HG03469 (cell line): ENCODE data around the gene MUSK.

Experiments
- ATAC-seq: cut with Tn5 transposase; IDR thresholded peaks from one replicate; pipeline ENCODE4 v1.9.1; 2021; ENCODE audit warnings: mild to moderate bottlenecking, moderate library complexity, moderate number of reproducible peaks; ENCODE audit not compliant: unreplicated experiment

MUSK gene

DNA sequence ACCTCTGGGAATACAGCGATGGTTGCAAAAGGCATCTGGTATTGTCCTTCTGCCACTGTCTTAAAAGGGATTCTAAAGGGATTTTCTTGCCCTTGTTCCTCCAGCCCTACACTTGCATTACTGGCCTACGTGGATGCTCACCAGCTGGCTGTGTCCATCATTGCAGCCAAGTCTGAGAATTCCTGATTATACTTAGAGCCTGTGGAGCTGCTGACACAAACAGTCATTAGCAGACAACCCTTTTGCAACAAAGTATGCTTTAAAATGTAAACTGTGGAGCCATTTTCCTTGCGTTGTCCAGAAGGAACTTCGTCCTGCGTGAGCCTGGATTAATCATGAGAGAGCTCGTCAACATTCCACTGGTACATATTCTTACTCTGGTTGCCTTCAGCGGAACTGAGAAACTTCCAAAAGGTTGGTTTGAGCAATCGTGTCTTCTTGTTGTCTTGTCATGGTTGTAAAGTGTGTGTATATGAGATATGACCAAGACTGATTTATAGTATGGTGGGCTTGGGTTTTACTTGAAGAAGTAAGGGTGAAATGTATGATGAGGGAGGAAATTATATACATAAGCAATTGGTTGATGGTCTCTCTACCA, at the start of gene MUSK:
Gene MUSK (plus strand): TSS at position 222 of the 598 bp plus-strand sequence. CDS start 114 bp downstream, at position 336.
- no peak for ATAC-seq

DNA sequence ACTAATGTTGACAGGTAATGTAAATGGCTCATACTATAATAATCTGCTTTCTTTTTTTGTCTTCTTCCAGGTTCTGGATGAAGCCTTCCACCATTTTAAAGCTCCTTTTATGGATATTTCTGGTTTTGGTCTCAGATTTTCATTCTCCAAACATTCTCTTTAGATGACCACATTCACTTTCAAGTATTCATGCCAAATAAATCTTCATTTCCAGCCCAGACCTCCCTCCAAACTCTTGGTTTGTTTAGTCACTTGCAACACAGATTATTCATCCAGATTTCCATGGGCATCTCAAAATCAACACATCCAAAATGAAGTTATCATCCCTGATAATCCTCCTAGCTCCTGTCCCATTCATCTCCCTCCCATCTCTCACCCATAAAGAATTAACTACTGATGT, 48.8 kb upstream of the MUSK start:
- no peak for ATAC-seq

DNA sequence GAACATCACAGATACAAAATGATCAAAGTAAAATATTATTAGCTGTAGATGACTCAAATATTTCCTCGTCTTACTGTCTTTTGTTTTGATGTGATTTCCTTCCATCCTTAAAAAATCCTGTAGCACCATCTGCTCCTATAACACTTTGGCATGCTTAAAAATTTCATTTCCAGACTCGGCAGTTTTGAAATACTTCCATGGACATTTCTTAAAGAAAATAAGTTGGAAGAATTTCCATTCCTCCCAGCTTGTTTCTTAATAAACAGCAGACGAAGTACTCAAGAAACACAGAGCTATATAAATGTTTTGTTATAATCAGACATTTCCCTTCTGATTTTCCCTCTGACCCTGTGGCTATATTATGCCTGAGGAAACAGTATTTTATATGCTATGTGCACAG, 47.9 kb upstream of the MUSK start:
- no peak for ATAC-seq

DNA sequence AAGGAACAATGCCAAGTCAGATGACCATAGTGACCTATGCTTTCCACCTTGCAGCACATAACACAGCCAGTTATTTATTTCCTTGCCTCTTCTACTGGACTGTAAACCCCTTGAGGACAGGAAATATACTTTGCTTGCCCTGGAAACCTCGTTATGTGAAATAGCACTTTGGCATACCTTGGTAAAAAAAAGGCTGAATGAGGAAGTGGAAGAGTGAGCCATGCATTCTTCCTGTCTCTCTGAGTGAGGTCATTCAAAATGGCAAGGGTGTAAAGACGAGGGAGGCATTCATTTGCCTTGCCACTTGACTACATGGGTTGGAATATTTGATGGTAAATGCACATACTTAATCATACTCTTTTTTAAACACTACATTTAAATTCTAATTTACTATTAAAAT, 46.2 kb upstream of the MUSK start:
- no peak for ATAC-seq

DNA sequence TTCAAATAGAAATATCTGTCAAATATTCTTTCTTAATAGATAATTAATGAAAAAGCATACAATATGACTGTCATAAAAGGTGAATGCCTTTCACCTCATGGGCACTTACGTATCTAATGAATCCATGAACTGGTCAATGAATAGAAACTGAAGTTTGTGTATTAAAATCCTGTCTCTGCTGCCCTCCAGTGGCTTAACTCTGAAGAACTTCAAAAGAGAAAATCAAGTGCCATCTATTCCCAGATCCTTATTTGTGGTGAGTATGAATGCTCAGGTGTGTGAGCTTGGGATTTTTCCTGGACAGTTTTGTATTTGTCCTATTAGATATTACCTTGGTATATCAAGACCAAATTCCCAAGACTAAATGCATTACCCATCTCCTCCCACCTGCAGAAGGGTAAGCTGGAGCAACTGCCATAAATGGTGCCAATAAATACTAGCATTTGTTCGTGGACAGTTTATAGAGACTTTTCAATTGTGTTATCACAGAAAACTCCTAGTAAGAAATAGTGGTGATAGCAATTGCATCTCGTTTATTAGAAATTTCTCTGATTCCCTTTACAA, 45.0 kb upstream of the MUSK start:
- ATAC-seq: no peak

DNA sequence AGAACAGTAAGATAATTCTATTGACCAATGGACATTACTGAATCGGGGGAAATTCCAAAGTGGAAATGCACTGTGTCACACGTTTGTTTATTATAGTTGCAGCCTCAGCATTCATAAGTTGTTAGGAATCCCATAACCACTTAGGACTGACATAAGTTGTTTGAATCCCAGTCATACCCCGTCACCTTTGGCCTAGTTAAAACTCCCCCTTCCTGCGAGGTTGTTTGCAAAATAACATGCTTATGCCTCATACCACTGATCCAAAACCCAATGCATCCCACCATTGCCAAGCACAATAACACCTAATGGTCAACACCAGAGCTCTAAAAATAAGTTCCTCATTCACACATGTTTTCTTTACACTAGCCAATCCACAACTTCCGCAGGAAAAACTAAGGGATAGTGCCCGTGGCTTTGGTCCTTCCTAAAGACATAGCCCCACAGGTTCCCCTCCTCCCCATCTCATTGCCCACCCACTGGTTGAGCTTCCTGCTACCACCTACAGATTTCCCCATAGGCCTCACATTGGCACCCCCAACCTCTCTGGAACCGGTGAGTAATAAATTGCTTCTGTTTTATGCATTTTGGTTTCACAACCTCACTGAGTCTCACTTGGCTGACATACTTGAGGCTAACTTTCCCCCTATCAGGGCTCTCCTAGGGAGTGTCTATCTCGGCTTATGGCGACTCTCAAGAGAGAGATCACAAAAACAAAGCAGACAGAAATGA, 42.3 kb upstream of the MUSK start:
- ATAC-seq: peak; percentile 94

DNA sequence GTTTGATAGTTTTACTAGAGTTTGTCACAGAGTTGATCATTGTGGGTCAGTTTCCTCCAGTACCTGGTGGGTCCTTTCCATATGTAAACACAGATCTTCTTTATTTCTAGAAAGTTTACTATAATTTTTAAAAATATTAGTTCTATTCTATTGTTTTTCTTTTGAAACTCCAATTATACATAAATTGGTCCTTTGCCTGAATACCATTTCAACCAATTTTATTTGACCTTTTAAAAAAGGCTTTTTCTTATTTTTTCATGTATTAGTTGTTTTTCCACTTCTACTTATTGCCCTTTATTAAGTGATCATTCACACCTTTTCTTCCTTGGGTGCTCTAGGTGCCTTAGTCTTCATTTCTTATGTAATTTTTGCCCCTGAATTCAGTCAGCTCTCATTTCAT, 33.0 kb upstream of the MUSK start:
- no peak for ATAC-seq

DNA sequence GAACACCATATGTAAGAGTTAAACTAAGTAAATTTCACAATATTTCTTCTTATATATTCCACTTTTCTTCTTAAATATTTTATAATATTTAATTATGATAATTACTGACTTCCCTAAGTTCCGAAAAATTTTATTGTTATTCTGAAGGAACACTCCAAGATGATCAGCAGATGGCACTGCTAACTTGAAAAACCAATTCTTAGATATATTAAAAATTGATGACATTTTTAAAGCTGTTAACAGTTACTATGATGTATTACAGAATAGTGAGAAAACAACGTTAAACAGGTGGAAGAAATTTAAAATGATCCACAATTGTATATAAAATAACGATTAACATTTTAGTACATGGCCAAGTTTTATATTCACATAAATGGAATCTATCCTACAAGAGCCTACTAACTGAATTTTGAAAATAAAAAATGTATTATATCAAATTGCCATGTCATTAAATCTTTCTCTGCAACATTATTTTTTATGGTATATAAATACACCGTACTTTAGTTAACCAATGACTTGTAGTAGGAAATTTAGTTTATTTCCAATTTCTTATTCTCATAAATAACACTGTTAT, 30.1 kb upstream of the MUSK start:
- no peak for ATAC-seq

DNA sequence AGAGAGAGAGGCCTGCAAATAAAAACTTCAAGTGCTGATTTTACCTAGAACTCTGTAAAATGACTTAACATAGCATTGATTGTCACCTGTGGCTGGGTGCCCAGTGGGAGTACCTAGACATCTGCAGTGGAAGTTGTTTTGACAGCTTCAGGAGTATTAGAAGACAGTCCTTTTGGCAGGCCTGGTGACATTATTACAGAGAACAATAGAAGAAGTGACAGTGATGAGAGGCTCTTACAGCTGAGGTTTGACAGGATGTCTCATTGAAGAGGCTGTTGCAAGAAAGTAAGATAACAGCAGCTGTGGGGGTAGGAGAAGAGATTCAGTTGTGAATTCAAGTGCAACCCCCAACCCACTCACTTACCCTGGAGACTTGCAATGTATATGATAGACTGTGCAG, 27.9 kb upstream of the MUSK start:
- no peak for ATAC-seq

DNA sequence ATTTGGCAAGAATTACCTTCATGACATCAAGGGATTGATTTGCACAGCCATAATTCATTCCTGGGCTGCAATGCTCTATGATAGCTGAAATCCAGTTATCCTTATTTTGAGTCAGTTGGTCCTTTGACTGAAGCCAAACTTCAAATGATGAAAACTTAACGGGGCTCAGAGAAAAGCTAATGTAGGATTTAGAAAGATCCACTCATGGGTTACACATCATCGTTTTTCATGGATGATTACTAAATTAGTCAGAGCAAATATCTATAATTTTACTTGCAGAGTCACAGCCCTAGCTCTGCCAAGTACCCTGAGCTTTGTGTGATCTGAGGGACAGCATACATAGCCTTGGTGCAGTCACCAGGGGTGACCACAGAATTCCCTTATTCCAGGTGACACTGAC, 27.3 kb upstream of the MUSK start:
- ATAC-seq: no peak

DNA sequence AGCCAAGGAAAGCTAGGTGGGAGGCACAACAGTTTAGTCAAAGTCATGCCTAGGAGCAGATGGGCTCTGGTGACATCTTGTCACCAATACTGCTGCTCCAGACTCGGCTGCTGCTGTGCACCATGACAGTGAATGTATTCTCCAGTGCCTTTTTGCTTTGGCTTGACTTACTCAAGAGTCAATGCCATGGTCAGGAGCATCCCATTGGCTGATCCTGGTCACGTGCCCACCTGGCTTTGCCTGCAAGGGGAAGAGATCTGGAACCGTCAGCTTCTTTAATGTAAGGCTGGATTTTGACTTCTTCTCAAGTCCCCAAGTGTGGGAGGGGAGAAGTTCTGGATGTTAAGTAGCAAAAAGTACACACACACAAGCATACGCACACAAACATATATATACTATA, 19.9 kb upstream of the MUSK start:
- ATAC-seq: no peak

DNA sequence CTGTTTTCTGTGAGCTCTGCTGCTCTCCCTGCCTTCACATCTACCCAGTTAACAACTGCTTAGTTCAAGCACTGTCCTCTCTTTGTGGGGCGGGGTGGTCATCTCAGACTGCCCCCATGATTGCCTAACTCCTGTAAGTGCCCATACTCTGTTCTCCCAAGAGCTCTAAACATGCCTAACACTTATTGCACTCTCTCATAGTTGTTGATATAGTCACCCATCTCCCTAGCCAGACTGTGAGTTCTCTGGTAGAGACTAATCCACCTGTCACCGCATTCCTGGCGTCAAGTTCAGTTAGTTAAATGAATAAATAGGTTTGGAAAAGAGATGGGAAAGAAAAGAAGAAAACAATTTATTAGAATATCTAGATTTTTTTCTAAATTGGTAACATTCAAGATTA, 18.3 kb upstream of the MUSK start:
- ATAC-seq: no peak

DNA sequence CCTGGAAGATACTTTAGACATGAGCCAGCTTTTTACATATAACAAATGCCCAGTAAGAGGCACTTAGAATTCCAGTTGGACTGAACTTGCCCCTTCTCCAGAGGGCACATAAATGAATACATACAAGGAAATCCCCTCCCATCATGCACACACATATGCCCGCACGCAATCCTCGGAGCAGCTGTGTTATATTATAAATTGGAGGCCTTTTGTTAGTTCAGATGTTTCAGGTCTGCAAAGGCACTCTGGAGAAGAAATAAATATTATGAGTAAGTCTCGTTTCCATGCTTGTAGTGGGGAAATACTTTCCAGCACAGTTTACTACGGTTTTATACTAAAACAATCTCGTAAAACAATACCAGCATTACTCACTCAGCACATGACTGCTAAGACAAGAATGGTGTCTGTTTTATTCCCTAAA, 17.6 kb upstream of the MUSK start:
- no peak for ATAC-seq

DNA sequence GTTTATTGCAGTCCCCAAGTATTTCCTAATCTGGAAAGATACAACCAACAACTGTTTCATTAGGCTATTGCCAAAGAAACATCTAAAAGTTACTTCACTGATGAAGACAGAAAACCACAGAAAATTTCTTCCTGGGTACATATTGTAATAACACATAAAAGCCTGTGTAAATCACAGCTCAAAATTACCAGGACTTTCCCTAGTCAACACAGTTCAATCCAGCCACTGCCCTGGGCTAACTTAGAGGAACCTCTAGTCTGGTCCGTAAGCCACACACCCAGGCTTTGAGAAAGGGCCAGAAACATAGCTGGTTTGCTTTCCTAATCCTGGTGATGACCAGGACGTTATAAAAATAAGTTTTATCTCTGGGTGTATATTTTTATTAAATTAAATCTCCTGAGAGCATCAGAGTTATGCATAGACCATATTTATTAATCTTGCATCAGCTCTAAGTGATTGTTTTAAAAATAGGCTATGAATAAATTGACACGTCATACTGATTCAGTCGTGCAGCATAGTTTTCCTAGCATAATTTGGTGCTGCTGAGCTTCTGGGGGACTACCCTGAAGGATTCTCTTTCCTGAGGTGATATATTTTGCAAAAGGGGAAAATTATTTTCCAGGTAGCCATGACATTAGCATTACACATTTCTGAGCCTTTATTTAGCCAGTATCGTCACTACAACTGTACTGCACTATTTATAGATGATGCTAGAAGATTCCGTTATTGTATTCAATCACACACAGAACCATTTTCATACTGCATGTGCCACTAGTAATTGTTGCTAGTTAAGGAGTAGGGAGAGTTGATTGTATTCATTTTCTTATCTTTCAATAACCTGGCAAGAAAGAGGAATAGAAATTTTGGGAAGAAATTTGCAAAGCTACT, 12.6 kb upstream of the MUSK start:
- ATAC-seq: no peak

DNA sequence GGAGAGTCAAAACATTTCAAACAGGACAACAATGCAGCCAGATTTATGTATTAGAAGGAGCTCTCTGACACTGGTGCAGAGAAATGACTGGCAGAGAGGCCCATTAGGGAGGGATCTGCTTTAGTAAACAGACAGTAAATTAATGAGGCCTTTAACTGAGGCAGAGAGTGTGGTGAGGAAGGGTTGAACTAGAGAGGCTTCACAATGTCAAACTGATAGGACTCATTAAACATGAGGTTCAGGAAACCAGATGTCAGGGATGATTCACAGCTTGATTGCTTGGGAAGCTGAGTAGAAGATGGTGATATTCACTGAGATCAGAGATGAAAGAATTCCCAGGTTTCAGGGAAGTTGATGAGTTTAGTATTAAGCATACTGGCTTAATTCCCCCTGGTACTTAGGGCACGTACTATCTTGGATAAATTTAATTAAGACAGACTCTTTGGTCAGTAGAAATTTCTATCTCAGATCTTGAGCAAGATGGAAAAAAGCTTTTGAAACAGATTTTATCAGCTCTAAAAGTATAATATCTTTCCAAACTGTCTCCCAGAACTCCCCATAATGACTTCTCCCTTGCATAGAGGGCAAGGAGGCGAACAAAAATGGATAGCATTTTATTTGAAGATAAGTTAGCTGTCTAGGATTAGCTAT, 8.6 kb upstream of the MUSK start:
- ATAC-seq: no peak

DNA sequence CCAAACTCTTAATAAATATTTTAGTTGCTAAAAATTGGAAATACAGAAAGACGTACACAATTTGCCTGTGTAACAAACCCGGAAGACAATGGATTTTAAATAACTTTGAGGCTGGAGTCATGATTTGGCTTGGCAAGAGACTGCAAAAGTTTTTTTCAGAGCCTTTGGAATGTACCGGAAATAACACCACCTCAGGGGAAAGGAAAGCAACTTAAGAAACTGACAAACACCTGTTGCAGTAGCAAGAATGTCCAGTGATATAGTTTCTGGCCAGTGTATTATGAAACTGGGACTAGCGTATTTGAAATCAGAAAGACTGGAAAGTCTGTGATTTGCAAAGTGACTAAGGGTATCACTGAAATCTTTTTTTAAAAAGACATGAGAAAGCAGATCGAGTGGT, 842 bp downstream of the MUSK start:
- no peak for ATAC-seq

DNA sequence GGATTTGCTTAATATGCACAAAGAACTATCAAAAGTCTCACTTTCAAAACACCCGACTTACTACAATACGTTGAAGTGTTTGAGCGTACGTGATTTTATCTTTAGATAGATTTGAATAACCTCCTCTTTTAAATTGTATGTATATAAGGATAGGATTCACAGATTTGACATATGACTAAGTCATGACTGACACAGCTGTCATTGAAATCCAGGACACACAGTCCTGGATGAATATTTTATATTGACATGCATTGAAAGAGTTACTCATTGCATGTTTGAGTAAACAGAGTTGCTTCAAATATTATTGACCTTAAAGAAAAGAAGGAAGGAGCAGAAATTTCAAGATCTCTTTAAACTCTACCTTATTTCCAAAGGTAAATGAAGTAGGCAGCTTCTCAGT, 3.3 kb downstream of the MUSK start:
- ATAC-seq: no peak

DNA sequence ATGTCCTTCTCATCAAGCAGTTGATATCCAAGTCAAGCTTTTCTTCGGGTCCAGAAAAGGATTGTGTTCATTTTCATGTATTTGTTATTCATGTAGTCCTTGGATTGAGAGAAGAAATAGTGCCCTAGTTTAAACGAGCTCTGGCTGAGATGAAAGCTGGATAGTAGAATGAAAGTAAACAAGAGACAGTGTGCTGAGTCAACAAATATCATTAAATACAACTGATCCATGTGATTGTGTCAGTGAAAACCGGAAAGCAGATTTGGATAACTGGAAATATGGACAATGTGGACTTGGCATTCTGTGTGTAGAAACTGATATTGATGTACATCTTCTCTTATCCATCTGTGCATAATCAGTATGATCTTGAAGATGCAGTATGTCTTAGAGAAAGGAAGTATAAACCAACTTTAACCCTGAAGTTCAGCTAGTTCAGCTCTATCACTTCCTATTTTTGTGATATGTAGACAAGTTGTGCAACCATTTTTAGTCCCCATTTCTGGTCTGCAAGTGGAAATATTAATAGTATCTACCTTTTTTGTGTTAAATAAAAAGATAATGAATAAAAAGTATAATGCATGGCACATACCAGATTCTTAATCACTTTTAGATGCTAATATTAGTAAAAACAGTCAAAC, 4.4 kb downstream of the MUSK start:
- ATAC-seq: no peak

DNA sequence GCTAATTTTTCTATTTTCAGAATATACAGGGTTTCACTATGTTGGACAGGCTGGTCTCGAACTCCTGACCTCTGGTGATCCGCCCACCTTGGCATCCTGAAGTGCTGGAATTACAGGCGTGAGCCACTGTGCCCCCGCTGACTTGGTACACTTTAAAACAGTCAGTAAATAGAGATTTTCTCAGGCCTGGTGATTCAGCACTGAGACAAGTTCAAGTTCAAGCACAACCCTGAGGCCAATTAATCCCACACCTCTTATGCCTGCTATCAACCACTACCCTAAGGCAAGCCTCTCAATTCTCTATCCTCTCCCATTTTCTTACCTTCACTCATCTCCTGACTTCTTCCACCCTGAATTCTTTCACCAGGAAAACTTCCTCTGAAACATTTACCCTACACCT, 18.9 kb downstream of the MUSK start:
- no peak for ATAC-seq

DNA sequence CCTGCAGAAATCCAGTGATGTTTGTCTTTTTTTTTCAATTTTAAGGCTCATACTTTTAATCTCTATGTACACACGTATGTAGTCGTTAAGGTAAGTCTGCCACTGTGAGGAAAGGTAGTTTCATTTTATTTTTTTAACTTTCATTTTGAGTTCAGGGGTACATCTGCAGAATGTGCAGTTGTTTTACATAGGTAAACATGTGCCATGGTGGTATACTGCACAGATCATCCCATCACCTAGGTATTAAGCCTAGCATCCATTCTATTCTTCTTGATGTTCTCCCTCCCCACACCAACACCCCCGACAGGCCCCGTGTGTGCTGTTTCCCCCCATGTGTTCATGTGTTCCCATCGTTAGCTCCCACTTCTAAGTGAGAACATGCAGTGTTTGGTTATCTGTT, 19.7 kb downstream of the MUSK start:
- no peak for ATAC-seq
